HCT116 (cell line): ENCODE data around the gene ORC3.

Experiments
- CTCF ChIP-seq, 3 experiments: fragments of 200-600 bp in 1 of 3; sonication (generic) in 1 of 3; IDR thresholded peaks in 2 of 3; conservative IDR thresholded peaks in 1 of 3; 2 replicates each; pipeline ENCODE4 v1.5.1; 2012 to 2017; ENCODE audit warnings: low read depth in 2 of 3, low read length in 2 of 3, antibody characterized with exemption in 1 of 3, borderline replicate concordance in 1 of 3, control low read depth in 1 of 3, mild to moderate bottlenecking in 1 of 3, mixed read lengths in 1 of 3, mixed run types in 1 of 3, moderate library complexity in 1 of 3; ENCODE audit not compliant: insufficient read depth in 1 of 3
- EZH2 ChIP-seq: fragments of 200-600 bp; sonication (generic); IDR thresholded peaks from 2 replicates; pipeline ENCODE4 v1.6.1; 2017; ENCODE audit warnings: antibody characterized with exemption, mixed run types
- MAX ChIP-seq: IDR thresholded peaks from 2 replicates; pipeline ENCODE4 v1.6.1; 2012
- POLR2A ChIP-seq: IDR thresholded peaks from 2 replicates; pipeline ENCODE4 v1.7.0; 2011; ENCODE audit warnings: borderline replicate concordance; ENCODE audit not compliant: insufficient read depth, insufficient read length; ENCODE audit errors: extremely low read depth
- POLR2AphosphoS5 ChIP-seq: IDR thresholded peaks from 2 replicates; pipeline ENCODE4 v1.6.1; 2011; ENCODE audit warnings: mild to moderate bottlenecking, low read depth, low read length, moderate library complexity
- YY1 ChIP-seq: IDR thresholded peaks from 2 replicates; pipeline ENCODE4 v1.6.1; 2011; ENCODE audit warnings: low read length, low read depth, moderate library complexity, mild to moderate bottlenecking; ENCODE audit not compliant: insufficient replicate concordance; ENCODE audit errors: extremely low read depth

GRCh38 chr6:87705070-87705691 lies 115.2 kb downstream of the ORC3 start:
- TF ChIP-seq YY1 (no peak), CTCF (IDR thresholded peaks at IDR 0.05 in 2 of 3, conservative IDR thresholded peaks at IDR 0.05 in 1 of 3; ENCODE audit: borderline replicate concordance in 1 of 3, insufficient read depth in 1 of 3, low read depth in 2 of 3, low read length in 2 of 3) (no peak), POLR2A (no peak), POLR2AphosphoS5 (no peak), MAX (no peak), EZH2 (no peak)
